Nephron (organoid): ENCODE data around the gene PSMC5.

Experiments
- H3K27ac Mint-ChIP-seq, 3 experiments: 2 replicates each; pipeline ENCODE4 v1.8.0; 2020; ENCODE audit warnings: mixed read lengths in 3 of 3, mild to moderate bottlenecking in 2 of 3, moderate library complexity in 1 of 3
- H3K27me3 Mint-ChIP-seq: 2 replicates; pipeline ENCODE4 v1.8.0; 2021; ENCODE audit warnings: low read depth, mild to moderate bottlenecking, moderate library complexity, mixed read lengths
- H3K36me3 Mint-ChIP-seq: 2 replicates; pipeline ENCODE4 v1.8.0; 2020; ENCODE audit warnings: low read depth, mixed read lengths
- H3K4me1 Mint-ChIP-seq: 2 replicates; pipeline ENCODE4 v1.8.0; 2020; ENCODE audit warnings: mixed read lengths
- H3K4me3 Mint-ChIP-seq, 3 experiments: 2 replicates each; pipeline ENCODE4 v1.8.0; 2020; ENCODE audit warnings: mild to moderate bottlenecking in 3 of 3, mixed read lengths in 3 of 3, moderate library complexity in 2 of 3
- H3K9me3 Mint-ChIP-seq: 2 replicates; pipeline ENCODE4 v1.8.0; 2020; ENCODE audit warnings: mixed read lengths
- TF ChIP-seq, protein P1 (sequence below), 3 experiments: fragments of 200-600 bp; sonication (generic); IDR thresholded peaks; one replicate each; pipeline ENCODE4 v1.5.0; 2021; ENCODE audit warnings: antibody characterized with exemption in 3 of 3; ENCODE audit not compliant: unreplicated experiment in 3 of 3

PSMC5 gene

DNA sequence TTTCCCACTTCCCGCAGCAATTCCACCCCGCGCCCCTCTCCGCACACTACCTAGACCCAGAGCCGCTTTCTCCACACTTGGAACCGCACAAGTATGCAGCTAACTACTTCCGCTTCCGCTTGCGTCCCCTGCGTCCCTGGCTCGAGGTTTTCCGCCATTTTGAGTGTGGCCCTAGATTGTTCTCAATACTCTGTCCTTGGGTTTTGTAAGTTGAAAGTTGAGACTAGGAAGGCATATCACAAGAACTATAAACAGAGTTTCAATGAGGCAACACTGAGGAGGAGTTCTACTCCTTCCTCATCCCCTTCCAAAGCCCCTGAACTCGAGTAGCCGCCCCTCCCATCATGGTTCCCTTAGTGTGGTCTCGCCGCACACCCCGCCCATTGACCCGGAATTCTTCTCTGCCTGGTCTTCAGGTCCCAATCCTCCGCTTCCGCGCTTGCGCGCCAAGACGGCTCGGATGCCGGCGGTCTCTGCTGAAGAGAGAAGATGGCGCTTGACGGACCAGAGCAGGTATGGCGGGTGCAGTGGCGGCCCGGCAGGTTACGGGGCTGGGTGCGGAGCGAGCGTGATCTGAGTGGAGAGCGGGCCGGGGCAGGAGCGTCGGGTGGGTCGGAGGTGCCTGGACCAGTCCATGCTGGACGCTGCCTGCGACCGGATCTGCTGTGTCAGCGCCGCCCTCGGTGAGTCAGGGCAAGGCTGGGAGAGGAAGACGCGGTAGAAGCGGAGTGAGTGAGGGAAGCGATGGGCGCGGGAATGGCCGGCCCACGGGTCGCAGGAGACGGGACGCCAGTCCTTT is at the start of gene PSMC5, which contains the start of gene FTSJ3:
Gene PSMC5 (plus strand): TSS at position 430 of the 799 bp plus-strand sequence. CDS start 60 bp downstream, at position 490.
Gene FTSJ3 (minus strand): TSS at position 662 of the 799 bp plus-strand sequence. CDS start 761 bp downstream, outside the sequence.
- TF ChIP-seq, protein P1, sequence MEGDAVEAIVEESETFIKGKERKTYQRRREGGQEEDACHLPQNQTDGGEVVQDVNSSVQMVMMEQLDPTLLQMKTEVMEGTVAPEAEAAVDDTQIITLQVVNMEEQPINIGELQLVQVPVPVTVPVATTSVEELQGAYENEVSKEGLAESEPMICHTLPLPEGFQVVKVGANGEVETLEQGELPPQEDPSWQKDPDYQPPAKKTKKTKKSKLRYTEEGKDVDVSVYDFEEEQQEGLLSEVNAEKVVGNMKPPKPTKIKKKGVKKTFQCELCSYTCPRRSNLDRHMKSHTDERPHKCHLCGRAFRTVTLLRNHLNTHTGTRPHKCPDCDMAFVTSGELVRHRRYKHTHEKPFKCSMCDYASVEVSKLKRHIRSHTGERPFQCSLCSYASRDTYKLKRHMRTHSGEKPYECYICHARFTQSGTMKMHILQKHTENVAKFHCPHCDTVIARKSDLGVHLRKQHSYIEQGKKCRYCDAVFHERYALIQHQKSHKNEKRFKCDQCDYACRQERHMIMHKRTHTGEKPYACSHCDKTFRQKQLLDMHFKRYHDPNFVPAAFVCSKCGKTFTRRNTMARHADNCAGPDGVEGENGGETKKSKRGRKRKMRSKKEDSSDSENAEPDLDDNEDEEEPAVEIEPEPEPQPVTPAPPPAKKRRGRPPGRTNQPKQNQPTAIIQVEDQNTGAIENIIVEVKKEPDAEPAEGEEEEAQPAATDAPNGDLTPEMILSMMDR (IDR thresholded peaks at IDR 0.05; ENCODE audit: unreplicated experiment in 3 of 3) = peak; percentile 59 to 64 (median 61)
- peaks cover 32% of the 10 kb centered on the region for H3K4me1 Mint-ChIP-seq
- no peaks in the 10 kb centered on the region for H3K9me3 Mint-ChIP-seq
- peaks cover 82% of the 10 kb centered on the region for H3K36me3 Mint-ChIP-seq
- H3K27ac Mint-ChIP-seq = peak within 1 kb of the TSS; percentile 100
- H3K4me3 Mint-ChIP-seq = peak within 1 kb of the TSS; percentile 92 to 97 (median 94)
- no peaks in the 10 kb centered on the region for H3K27me3 Mint-ChIP-seq

GRCh38 chr17:63780507-63780906 is 46.7 kb upstream of the PSMC5 start:
- no peaks in the 10 kb centered on the region for H3K27me3 Mint-ChIP-seq
- H3K36me3 Mint-ChIP-seq = peaks cover 51% of the 10 kb centered on the region
- no peaks in the 10 kb centered on the region for H3K9me3 Mint-ChIP-seq
- H3K27ac Mint-ChIP-seq = no peak overlapping the region
- peaks cover 18% of the 10 kb centered on the region for H3K4me1 Mint-ChIP-seq
- TF ChIP-seq, protein P1 (IDR thresholded peaks at IDR 0.05; ENCODE audit: unreplicated experiment in 3 of 3) = no peak
- H3K4me3 Mint-ChIP-seq = no peak overlapping the region

- H3K27ac Mint-ChIP-seq = no peak overlapping the region
- peaks cover 54% of the 10 kb centered on the region for H3K36me3 Mint-ChIP-seq
- H3K4me3 Mint-ChIP-seq = no peak overlapping the region
- no peaks in the 10 kb centered on the region for H3K27me3 Mint-ChIP-seq
- TF ChIP-seq, protein P1 (IDR thresholded peaks at IDR 0.05; ENCODE audit: unreplicated experiment in 3 of 3) = no peak
- no peaks in the 10 kb centered on the region for H3K9me3 Mint-ChIP-seq
- H3K4me1 Mint-ChIP-seq = peaks cover 14% of the 10 kb centered on the region
These were observed 46.3 kb upstream of the PSMC5 start for GRCh38 chr17:63780928-63781327.

DNA sequence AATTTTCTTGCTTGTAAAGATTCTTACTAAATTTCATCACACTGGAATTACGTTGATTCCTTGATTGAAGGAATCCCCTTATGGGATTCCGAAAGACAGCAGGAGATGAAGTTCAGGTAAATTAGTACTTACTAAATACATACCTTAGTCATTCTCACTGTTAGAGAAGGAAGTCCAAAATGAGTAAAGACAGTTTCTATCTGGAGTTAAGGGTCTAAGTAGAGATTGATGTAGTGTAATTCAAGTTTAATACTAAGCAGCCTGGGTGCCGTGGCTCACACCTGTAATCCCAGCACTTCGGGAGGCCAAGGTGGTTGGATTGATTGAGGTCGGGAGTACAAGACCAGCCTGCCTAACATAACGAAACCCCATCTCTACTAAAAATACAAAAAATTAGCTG is 43.7 kb upstream of the PSMC5 start:
- no peaks in the 10 kb centered on the region for H3K27me3 Mint-ChIP-seq
- TF ChIP-seq, protein P1 (IDR thresholded peaks at IDR 0.05; ENCODE audit: unreplicated experiment in 3 of 3) = no peak
- H3K4me1 Mint-ChIP-seq = no peaks in the 10 kb centered on the region
- H3K36me3 Mint-ChIP-seq = peaks cover 47% of the 10 kb centered on the region
- H3K4me3 Mint-ChIP-seq = no peak overlapping the region
- no peaks in the 10 kb centered on the region for H3K9me3 Mint-ChIP-seq
- no peak overlapping the region for H3K27ac Mint-ChIP-seq

GRCh38 chr17:63785556-63785955 is 41.7 kb upstream of the PSMC5 start:
- no peaks in the 10 kb centered on the region for H3K27me3 Mint-ChIP-seq
- H3K4me3 Mint-ChIP-seq = no peak overlapping the region
- H3K9me3 Mint-ChIP-seq = no peaks in the 10 kb centered on the region
- no peak overlapping the region for H3K27ac Mint-ChIP-seq
- no peaks in the 10 kb centered on the region for H3K4me1 Mint-ChIP-seq
- peaks cover 44% of the 10 kb centered on the region for H3K36me3 Mint-ChIP-seq
- TF ChIP-seq, protein P1 (IDR thresholded peaks at IDR 0.05; ENCODE audit: unreplicated experiment in 3 of 3) = no peak

GRCh38 chr17:63786117-63786516 is 41.1 kb upstream of the PSMC5 start:
- H3K9me3 Mint-ChIP-seq = no peaks in the 10 kb centered on the region
- H3K4me3 Mint-ChIP-seq = no peak overlapping the region
- H3K36me3 Mint-ChIP-seq = peaks cover 39% of the 10 kb centered on the region
- H3K27me3 Mint-ChIP-seq = no peaks in the 10 kb centered on the region
- no peak overlapping the region for H3K27ac Mint-ChIP-seq
- TF ChIP-seq, protein P1 (IDR thresholded peaks at IDR 0.05; ENCODE audit: unreplicated experiment in 3 of 3) = no peak
- no peaks in the 10 kb centered on the region for H3K4me1 Mint-ChIP-seq
